ENCODE data around the gene CLEC16A.

DNA sequence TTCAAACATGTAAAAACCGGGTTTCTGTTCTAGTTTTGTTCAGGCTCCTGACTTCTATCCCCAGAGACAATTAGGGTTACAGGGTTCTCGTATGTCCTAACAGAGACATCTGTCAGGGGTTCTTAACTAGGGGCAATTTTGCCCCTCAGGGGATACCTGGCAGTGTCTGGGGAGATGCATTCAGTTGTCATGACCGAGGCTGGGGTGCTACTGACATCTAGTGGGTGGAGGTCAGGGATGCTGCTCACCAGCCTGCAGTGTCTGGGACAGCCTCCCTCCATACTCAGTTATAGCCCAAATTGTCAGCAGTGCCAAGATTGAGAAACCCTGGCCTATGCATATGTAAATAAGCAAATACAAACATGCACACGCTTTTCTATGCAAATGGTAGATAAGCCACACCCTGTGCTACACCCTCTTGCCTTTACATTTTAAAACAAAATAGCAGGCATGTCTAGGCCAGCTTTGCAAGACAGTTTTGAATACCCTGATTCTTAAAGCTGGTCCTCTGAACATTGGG, 37.4 kb downstream of the CLEC16A start:
- TF ChIP-seq CTCF (IDR thresholded peaks at IDR 0.05) (no peak), POLR2A (IDR thresholded peaks at IDR 0.05) (no peak), POLR2AphosphoS5 (IDR thresholded peaks at IDR 0.05) (no peak)

Data from breast epithelium (tissue), 3 donors.